GM12801 (cell line): ENCODE measurements around the gene FOXE1.

ENCODE experiments used
- CTCF ChIP-seq: IDR thresholded peaks from one replicate; pipeline ENCODE4 v1.5.1; 2011; ENCODE audit warnings: control low read depth; ENCODE audit not compliant: insufficient read length; ENCODE audit errors: extremely low read depth

FOXE1 gene

GRCh38 chr9:97848480-97849237, 4.4 kb upstream of the FOXE1 start:
- TF ChIP-seq CTCF = no peak

GRCh38 chr9:97849980-97850379, 3.0 kb upstream of the FOXE1 start:
- TF ChIP-seq CTCF = no peak

- TF ChIP-seq CTCF = no peak
Measured at GRCh38 chr9:97850746-97851445, 2.1 kb upstream of the FOXE1 start.

- TF ChIP-seq CTCF = no peak
Measured at GRCh38 chr9:97851446-97851883, 1.6 kb upstream of the FOXE1 start.

- TF ChIP-seq CTCF = no peak
Measured at GRCh38 chr9:97852001-97852398, 1.0 kb upstream of the FOXE1 start.

- TF ChIP-seq CTCF = no peak
Measured at GRCh38 chr9:97852399-97853055, 499 bp upstream of the FOXE1 start.
